ENCODE measurements around the gene CEP128. TPM values are rescaled to one million over a fixed set of nuclear protein-coding genes. Genes with fewer than 3 reads are reported as not detected.

The CEP128 gene
- total RNA-seq, 1 donor from 2014 or later, result 15.6 TPM

DNA sequence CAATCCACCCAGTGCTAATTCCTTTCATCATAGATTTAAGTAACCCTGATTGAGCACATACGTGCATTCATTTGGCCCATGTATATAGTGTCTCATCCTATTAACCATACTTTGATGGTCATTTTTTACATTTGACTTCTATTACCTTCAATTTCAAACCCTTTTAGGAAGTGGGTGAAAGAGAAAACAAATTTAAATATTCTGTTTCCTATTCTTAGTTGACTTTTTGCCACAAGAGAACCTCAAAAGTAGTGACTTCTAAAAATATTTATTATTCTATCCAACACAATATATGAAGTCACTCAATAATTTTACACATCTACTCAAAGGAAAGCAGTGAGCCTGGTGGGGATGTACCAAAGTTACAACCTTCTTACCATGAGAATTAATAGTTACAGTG lies 164.9 kb downstream of the CEP128 start:
- DNase-seq (ENCODE audit: low spot score), result no peak

DNA sequence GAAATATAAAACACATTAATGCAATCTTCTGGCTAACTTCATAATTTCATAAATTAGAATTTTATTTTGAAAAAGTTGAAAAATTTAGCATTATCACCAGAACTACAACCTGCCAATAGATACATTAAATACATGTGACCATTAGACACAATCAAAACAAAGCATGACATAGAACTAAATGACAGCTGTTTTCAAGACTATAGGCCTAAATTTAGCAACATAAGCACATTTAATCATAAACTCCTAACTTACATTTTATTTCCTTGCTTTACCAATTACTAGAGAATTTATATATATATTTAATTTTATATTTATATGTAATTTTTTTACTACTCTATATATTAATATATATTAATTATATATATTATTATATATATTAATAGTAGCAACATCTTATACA lies 165.4 kb downstream of the CEP128 start:
- DNase-seq (ENCODE audit: low spot score), result no peak

DNA sequence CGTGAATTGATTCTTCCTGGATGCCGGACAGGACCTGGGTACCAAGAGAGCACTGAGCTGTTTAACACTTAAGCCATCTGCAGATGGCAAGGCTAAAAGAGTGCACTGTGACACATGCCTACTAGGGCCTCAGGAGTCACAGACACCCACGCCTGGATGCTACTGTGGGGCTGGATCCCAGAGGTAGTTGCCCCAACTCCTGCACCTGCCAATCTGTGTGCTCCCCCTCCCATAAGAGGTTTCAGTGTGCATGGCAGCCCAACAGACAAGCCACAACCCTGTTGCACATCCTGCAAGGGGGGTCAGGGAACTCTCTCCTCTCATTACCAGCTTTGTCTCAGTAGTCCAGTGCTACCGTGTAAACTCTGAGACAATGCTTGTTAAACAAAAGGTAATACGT lies 169.0 kb downstream of the CEP128 start:
- no peak for DNase-seq (ENCODE audit: low spot score)

DNA sequence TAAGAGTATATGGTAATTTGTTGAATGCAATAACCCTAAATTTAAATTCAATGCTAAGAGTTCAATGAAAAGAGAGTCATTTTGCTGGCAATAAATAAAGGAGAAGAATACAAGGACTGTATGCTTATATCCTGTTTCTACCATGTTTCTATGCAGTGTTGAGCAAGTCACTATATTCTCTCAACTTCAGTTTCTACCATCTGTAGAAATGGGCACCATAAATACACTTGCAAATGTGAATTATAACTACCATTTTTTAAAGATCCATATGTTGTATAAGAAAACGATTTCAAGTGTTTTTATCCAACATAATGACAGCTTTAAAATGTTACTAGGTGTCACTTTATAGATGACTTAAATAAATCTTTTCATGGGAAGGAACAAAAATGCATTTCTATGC lies 170.3 kb downstream of the CEP128 start:
- no peak for DNase-seq (ENCODE audit: low spot score)

- DNase-seq (ENCODE audit: low spot score), result no peak
Observed at GRCh38 chr14:80770114-80770908, 171.2 kb downstream of the CEP128 start.

DNA sequence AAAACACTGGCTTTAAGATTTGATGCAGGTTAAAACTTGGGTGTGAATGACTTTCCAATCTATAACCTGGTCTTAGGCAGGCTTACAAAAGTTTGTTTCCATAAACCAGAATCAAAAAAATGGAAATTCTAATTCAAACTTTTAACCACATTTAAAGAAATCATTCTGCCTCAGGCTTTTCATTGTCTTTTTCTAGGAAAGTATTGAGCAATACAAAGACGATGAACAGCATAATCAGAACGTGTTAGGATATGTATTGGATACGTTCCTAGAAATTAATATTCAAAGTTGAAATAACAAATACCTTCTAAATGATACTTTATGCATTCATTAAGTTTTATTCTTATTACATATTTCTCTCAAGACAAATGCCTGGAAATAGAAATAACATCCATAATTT lies 172.9 kb downstream of the CEP128 start:
- no peak for DNase-seq (ENCODE audit: low spot score)

GRCh38 chr14:80764921-80765507 lies 176.5 kb downstream of the CEP128 start:
- no peak for DNase-seq (ENCODE audit: low spot score)

DNA sequence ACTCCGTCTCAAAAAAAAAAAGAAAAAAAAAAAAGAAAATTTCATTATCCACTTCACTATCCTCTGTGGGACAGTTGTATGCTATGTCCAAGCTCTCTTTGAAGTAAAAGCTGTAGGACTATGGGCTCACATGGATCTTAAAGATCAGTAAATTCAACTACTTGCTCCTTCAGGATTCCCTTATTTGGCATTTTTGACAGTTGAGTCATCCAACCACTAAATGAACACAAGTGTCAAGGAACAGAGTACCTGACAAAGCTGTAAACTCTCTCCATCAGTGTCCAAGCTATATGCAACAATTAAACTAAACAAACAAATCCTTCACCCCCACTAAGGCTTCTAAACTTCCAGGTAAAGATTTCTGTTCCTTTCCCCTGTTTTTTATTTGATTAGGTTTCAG lies 177.0 kb downstream of the CEP128 start:
- no peak for DNase-seq (ENCODE audit: low spot score)

GRCh38 chr14:80762641-80763228 lies 178.8 kb downstream of the CEP128 start:
- DNase-seq (ENCODE audit: low spot score), result no peak

GRCh38 chr14:80754696-80755095 lies 186.8 kb downstream of the CEP128 start:
- DNase-seq (ENCODE audit: low spot score), result no peak

DNA sequence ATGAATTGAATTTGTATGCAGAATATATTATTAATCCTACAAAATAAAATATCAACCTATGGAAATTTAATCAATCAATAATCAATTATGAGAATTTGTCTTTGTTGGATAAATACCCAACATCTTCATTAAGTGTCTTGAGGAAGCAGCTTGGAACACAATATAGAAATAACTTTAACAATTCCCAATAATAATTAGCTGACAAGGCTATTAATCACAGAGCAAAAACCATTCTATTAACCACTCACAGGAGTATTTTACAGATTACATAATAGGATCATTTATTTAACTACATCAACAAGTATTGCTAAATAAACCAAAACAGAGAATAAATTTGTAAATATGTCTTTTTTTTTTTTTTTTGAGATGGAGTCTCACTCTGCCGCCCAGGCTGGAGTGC lies 190.3 kb downstream of the CEP128 start:
- no peak for DNase-seq (ENCODE audit: low spot score)

DNA sequence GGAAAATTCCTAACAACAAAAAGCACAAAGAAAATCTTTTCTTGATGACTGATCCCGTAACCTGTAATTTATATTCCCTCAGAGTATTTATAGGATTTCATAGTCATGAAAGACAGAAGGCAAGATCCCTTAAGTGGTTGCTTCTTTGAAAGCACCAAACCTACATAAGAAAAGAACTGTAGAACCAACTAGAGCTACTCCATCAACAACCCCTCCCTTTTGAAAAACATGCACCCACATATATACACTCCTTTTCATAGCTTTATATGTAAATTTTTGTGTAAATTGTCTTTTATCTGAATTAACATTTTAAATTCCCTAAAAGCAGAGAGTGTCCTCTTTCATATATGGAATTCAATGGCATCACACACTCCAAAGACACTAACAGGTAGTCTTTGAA lies 215.3 kb downstream of the CEP128 start:
- no peak for DNase-seq (ENCODE audit: low spot score)

GRCh38 chr14:80718940-80719339 lies 222.6 kb downstream of the CEP128 start:
- no peak for DNase-seq (ENCODE audit: low spot score)

DNA sequence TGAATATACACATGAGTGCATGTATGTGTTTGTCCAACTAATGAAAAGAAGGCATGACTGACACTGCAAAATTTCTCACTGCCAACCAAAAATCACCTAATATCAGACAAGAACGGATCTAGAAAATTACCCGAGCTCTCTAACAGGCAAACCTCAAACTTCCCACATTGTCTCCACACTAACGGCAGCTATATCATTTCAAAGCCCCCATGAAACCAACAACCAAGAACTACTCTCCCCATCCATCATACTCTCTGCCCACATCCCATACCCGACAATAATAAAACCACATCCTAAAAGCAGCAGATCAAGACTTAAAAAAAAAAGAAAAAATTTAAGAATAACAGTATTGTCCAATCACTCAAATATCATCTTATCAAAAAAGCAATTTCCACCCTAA lies 227.1 kb downstream of the CEP128 start:
- no peak for DNase-seq (ENCODE audit: low spot score)

GRCh38 chr14:80713076-80713850 lies 228.3 kb downstream of the CEP128 start:
- no peak for DNase-seq (ENCODE audit: low spot score)

GRCh38 chr14:80705241-80705980 lies 236.1 kb downstream of the CEP128 start:
- DNase-seq (ENCODE audit: low spot score), result no peak

DNA sequence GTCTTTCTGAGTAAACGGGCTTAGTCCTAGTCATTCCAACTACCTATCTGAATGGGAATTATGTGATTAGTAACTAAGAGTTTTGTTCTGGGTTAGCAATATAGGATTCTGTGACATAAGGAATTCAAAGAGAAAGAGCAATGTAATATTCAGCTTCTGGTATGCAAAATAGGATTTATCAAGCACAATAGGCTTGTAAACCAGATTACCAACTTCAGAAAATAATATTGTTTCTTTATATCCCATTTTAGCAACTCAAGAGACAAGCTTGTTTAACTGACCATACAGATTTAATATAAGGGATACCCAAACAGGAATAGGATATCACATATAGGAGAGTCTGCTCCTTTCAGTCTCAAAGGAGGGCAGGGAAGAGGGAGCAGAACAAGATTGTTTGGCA lies 240.9 kb downstream of the CEP128 start:
- DNase-seq (ENCODE audit: low spot score), result no peak

DNA sequence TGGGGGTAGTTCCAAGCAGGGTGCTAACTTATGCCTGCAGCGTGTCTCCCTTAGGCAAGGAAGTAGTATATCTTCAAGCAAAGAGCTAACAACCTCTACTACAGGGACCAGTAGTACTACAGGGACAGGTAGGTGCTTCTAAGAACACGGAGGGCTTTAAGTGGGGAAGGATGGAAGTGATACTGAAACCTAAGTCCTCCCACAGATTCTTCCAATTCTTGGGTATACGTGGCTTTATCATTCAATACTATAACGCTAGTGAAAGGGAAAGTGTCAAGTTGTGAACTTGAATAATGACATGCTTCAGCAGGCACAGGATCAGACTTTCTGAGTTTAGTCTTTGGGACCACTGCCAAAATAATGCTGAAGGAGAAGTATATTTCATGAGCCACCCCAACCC lies 241.7 kb downstream of the CEP128 start:
- DNase-seq (ENCODE audit: low spot score), result no peak

GRCh38 chr14:80698974-80699373 lies 242.6 kb downstream of the CEP128 start:
- DNase-seq (ENCODE audit: low spot score), result no peak

GRCh38 chr14:80695869-80696268 lies 245.7 kb downstream of the CEP128 start:
- DNase-seq (ENCODE audit: low spot score), result no peak

DNA sequence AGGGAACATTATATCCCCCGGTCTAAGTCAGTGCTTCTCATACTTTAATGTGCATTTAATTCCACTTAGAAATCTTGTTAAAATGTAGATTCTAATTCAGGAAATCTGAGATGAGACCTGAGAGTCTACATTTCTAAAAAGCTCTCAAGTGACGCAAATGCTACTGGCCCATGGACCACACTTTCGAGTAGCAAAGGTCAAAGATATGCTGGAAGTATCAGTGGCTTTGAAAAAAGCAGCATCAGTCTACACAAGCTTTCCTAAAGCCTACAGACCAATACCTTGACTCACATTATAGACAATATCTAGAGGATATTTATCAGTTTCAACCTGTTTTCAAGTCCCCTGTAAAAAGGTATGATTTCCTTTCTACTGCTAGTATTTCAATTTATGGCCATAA lies 248.6 kb downstream of the CEP128 start:
- DNase-seq (ENCODE audit: low spot score), result no peak

Data from mesenteric fat pad (tissue), 1 donor.